Measurements from ENCODE around the gene FAM181B.

FAM181B gene

GRCh38 chr11:82767123-82767522 lies 33.5 kb upstream of the FAM181B start:
- Histone ChIP-seq H3K27ac (replicated peaks) (no peak overlapping the region), H3K27me3 (ENCODE audit: insufficient read depth, poor library complexity, severe bottlenecking) (no peaks in the 10 kb centered on the region), H3K4me3 (replicated peaks; ENCODE audit: insufficient read depth, low read length) (no peak overlapping the region)
- DNase-seq (ENCODE audit: low read depth in 1 of 2, low spot score in 1 of 2): no peak
- TF ChIP-seq GABPA (IDR thresholded peaks at IDR 0.05; ENCODE audit: low read depth) (no peak), REST (IDR thresholded peaks at IDR 0.05; ENCODE audit: insufficient replicate concordance, low read depth) (no peak), SPI1 (IDR thresholded peaks at IDR 0.05; ENCODE audit: borderline replicate concordance, low read depth) (no peak), POLR2AphosphoS5 (IDR thresholded peaks at IDR 0.05; ENCODE audit: low read depth) (no peak)
- TF ChIP-seq, protein P1, sequence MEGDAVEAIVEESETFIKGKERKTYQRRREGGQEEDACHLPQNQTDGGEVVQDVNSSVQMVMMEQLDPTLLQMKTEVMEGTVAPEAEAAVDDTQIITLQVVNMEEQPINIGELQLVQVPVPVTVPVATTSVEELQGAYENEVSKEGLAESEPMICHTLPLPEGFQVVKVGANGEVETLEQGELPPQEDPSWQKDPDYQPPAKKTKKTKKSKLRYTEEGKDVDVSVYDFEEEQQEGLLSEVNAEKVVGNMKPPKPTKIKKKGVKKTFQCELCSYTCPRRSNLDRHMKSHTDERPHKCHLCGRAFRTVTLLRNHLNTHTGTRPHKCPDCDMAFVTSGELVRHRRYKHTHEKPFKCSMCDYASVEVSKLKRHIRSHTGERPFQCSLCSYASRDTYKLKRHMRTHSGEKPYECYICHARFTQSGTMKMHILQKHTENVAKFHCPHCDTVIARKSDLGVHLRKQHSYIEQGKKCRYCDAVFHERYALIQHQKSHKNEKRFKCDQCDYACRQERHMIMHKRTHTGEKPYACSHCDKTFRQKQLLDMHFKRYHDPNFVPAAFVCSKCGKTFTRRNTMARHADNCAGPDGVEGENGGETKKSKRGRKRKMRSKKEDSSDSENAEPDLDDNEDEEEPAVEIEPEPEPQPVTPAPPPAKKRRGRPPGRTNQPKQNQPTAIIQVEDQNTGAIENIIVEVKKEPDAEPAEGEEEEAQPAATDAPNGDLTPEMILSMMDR (IDR thresholded peaks at IDR 0.05; ENCODE audit: insufficient read depth, low read length): no peak

DNA sequence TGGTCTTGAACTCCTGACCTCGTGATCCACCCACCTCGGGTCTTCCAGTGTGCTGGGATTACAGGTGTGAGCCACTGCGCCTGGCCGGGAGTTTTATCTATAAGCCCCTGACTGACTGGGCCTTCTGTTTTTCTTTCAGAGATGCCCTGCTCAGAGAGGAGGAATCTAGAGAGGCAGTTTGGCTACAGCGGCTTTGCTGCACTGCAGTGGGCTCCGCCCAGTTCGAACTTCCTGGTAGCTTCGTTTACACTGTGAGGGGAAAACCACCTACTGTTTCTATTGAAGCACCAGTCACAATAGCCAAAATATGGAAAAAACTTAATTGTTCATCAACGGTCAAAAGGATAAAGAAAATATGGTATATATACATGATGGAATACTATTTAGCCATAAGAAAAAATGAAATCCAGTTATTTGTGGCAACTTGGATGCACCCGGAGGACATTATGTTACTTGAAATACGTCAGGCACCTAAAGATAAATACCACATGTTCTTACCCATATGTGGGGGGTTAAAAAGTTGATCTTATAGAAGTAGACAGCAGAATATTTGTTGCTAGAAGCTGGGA lies 31.9 kb upstream of the FAM181B start:
- Histone ChIP-seq H3K27ac (replicated peaks) (no peak overlapping the region), H3K27me3 (ENCODE audit: insufficient read depth, poor library complexity, severe bottlenecking) (no peaks in the 10 kb centered on the region), H3K4me3 (replicated peaks; ENCODE audit: insufficient read depth, low read length) (no peak overlapping the region)
- no peak for TF ChIP-seq POLR2AphosphoS5 (IDR thresholded peaks at IDR 0.05; ENCODE audit: low read depth)
- no peak for TF ChIP-seq SPI1 (IDR thresholded peaks at IDR 0.05; ENCODE audit: borderline replicate concordance, low read depth)
- no peak for TF ChIP-seq REST (IDR thresholded peaks at IDR 0.05; ENCODE audit: insufficient replicate concordance, low read depth)
- TF ChIP-seq, protein P1 (IDR thresholded peaks at IDR 0.05; ENCODE audit: insufficient read depth, low read length): no peak
- TF ChIP-seq GABPA (IDR thresholded peaks at IDR 0.05; ENCODE audit: low read depth): no peak
- no peak for DNase-seq (ENCODE audit: low read depth in 1 of 2, low spot score in 1 of 2)

DNA sequence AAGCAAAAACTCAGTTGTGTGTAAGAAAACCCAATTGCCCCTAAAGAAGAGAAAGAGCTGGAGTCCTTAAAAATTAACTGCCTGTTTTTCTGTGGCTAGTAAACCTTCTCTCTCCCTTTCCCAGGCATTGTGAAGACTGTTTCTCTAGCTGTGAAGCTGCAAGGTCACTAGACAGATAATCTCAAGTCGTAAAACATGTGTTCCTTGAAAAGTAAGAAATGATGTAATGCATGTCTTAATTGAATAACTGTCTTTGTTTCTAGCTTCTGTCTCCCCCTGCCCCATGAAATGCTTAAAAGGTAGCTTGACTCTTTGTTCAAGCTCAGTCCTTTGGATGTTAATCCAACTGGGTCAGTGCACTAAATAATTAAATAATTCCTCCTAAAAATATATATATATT lies 29.5 kb upstream of the FAM181B start:
- no peaks in the 10 kb centered on the region for H3K27me3 ChIP-seq (ENCODE audit: insufficient read depth, poor library complexity, severe bottlenecking)
- TF ChIP-seq POLR2AphosphoS5 (IDR thresholded peaks at IDR 0.05; ENCODE audit: low read depth): no peak
- TF ChIP-seq SPI1 (IDR thresholded peaks at IDR 0.05; ENCODE audit: borderline replicate concordance, low read depth): no peak
- no peak for TF ChIP-seq GABPA (IDR thresholded peaks at IDR 0.05; ENCODE audit: low read depth)
- TF ChIP-seq, protein P1 (IDR thresholded peaks at IDR 0.05; ENCODE audit: insufficient read depth, low read length): no peak
- no peak for TF ChIP-seq REST (IDR thresholded peaks at IDR 0.05; ENCODE audit: insufficient replicate concordance, low read depth)
- H3K4me3 ChIP-seq (replicated peaks; ENCODE audit: insufficient read depth, low read length): no peak overlapping the region
- H3K27ac ChIP-seq (replicated peaks): no peak overlapping the region
- no peak for DNase-seq (ENCODE audit: low read depth in 1 of 2, low spot score in 1 of 2)

Data from HL-60 (cell line).